HG02610 (cell line): ENCODE results near the gene TRPM3.

Experiments
- ATAC-seq: cut with Tn5 transposase; IDR thresholded peaks from one replicate; pipeline ENCODE4 v1.9.1; 2021; ENCODE audit warnings: mild to moderate bottlenecking, moderate library complexity; ENCODE audit not compliant: unreplicated experiment

TRPM3 gene

DNA sequence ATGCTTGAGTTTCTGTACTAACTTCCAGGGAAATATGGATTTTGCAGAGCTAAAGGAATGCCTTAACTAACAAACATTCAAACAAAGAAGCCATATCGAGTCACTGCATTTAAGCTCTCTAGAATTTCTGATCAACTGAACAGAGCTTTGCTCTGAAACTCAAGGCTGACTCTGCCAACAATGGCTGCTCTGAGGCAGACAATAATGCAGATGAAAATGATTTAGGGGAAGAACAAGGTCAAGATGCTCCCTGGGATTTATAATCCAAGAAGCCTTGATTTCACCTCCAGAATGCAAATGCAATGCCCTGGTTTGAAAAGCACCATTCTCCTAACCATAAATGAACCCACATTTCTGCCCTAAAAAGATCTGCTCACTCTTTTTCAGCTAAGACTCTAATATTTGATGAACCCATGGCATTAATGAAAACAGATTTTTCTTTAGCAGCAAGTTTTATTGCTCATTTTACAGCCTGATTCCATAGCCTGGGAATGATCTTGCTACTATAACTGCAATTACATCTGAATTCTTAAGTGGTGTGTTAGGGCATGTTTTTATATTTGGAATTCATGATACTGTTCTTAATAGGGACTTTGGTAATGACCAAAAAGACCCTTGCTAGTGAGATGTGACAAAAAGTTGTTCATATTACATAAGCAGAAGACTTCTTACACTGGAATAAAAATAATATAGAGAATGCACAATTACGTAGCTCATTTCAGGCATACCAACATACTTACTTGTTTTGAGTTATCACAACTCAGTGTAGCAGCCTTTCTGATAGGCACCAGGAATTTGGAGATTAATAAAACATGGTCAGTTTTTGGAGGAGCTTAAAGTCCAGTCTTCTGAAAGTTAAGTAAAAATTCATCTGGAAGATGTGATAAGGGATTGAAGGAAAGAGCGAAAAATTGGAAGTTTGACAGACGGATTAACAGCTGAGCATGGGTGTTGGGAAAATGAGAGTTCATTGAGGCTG lies 169.4 kb downstream of the TRPM3 start:
- ATAC-seq: no peak

GRCh38 chr9:70950270-70950669 lies 171.2 kb downstream of the TRPM3 start:
- no peak for ATAC-seq

DNA sequence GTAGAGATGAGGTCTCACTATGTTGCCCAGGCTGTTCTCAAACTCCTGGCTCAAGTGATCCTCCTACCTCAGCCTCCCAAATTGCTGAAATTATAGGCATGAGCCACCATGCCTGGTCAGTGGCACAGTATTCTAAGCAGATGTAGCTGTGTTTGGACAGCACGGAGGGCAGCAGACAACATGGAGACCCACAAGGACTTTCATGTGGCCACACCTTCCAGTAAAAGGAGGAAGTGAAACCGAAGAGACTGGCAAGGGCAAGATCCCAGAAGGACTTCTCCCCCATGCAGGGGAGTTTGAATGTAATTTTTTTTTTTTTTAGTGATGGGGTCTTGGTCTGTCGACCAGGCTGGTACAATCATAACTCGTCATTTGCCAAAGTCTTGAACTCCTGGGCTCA lies 172.2 kb downstream of the TRPM3 start:
- ATAC-seq: no peak

- ATAC-seq: no peak
These were observed 172.7 kb downstream of the TRPM3 start for GRCh38 chr9:70948744-70949143.

DNA sequence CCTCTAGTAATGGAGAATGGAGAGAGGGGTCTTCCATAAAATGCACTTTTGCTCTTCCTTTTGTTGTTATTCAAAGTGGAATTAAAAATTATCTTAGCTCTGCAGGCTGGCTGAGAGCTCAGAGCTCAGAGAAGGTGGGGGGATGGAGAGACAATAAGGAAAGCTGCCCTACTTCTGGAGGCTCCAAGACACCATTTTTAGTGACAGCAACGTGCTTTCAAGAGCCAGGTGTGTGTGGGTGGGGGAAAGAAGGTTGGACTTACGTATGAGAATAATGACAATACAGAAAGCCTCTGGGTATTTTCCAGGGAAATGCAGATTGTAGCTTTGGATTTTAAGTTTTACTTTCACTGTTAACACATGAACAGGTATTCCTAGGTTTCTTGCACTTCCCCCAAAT lies 173.9 kb downstream of the TRPM3 start:
- no peak for ATAC-seq

DNA sequence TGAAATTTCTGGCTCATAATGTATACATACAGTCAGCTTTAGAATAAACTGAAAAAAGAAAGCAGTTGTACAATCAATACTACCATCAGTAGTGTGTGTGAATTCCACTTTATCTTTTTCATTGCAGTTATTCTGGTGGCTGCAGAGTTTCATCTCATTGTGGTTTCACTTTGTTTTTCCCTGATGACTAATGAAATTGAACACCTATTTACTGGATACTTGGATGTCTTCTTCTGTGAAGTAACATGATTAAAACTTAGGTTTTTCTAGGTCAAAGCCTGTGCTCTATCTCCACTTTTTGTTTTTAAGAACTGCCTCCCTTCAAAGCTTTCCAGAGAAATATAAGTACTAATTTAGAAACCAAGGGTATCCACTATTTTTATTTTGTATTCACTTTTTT lies 174.3 kb downstream of the TRPM3 start:
- no peak for ATAC-seq

DNA sequence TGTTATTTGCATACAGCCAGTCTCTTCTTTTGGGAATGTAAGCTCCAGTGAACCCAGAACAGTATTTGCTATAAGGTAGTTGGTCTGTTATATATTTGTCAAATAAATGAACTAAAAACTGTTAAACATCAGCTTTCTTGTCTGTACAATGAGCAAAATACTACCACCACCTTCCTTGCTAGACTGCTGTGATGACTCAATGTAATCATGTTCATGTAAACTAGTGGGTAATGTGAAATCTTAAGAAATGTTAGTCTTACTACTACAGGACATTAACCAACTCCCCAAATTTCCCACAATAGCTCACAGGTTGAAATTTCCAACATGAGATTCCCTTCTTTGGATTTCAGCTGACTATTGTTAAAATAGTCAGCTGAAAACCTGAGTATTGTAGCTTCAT lies 176.1 kb downstream of the TRPM3 start:
- no peak for ATAC-seq

- ATAC-seq: no peak
These were observed 180.2 kb downstream of the TRPM3 start for GRCh38 chr9:70941191-70941590.

DNA sequence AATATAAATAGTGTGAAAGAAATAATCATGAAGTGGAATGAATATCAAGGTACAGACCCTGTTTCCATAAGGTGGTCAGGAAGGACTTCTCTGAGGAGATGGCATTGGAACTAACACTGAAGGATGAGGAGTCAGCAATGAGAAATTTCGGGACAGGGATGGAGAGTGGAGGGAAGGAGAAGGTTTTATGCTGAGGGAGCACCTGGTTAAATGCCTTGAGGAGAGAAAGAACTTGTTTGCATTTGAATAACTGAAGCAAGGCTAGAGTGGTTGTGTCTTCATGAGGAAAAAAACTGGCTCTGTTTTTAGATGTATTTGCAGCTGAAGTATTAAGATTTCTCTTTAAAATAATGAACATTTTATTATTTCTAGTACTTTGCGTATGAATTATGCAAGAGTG lies 180.8 kb downstream of the TRPM3 start:
- ATAC-seq: no peak

DNA sequence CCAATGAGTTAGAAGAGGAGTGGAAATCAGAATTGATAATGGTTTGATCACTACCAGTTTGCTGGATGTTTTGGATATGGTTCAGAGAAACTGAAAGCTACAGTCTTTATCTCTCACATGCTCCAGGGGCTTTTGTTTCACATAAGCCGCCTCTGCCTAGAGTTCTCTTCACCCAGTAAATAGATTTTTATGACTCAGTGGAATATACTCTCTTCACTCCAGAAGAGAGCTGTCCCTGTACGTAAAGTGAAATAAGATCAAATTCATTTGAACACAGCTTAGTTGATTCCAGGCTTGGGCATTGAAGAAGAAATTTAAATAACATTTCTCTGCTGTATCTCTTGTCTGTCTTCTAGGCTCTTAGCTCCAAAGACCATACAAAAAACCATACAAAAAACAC lies 184.9 kb downstream of the TRPM3 start:
- ATAC-seq: no peak

- no peak for ATAC-seq
These were observed 185.6 kb downstream of the TRPM3 start for GRCh38 chr9:70935856-70936255.

DNA sequence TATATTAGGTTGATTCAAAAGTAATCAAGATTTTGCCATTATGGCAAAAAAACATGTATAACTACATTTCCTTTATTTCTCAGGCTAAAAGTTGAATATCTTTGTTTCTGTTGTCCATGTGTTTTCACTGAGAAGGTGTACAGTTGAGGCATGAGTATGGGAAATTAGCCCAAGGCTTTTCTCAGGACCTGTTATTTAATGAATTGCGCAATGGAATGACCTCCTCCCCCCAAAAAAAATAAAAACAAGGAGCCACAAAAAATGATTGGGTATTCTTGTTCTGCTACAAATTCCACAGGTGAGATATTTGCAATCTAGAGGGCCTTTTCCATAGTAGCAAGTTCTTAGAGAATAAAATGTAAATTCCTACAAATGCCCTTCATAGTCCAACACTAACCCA lies 186.8 kb downstream of the TRPM3 start:
- ATAC-seq: no peak

DNA sequence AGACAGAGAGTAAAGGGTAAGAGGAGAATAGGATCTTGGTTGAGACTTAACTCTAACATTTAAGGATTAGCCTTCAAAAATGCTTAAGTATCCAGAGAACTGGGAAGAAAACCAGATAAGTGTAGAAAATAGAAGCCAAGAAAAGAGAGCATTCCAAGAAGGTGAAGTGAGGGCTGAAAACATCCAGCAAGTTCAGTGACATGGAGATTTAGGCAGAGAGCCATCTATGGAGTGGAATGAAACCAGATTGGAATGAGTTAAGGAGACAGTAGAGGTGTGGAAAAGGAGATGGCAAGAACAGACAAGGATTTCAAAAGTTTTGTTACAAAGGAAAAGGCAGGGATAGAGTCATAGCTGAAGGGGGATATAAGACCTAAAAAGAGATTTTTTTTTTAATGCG lies 188.1 kb downstream of the TRPM3 start:
- ATAC-seq: no peak

DNA sequence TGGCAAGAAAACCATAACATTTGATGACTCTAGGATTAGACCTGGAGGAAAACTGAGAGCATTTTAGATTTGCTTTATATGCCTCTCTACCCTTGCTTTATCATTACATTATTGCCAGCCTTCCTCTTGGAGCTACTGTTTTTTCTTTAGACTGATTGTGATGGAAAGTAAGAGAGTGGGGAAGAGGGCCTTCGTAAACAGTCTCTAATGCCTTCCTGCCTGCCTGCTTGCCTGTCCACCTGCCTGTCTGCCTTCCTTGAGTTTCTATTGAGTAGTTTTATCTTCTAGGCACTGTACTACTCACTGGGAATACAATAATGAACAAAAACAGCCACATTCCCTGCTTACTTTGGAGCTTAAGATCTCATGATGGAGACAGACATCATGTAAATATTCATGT lies 189.3 kb downstream of the TRPM3 start:
- no peak for ATAC-seq

DNA sequence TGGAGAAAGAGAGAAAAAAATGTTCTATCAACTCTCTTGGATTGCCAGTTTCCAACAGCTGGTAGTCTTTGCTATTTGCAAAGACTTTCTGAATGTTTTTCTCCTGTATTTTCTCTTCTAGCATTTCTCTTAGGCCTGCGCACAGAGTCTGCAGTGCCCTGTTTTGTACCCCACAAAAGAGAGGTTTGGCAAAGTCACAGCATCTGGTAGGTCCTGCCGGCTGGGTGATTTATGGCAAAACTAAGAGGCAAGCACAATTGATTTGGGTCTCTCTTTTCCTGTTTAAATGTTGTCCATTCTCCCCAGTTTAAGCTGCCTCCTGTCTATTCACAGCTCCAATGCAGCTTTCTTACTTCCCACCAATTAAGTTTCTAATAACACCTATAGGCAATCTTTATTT lies 193.9 kb downstream of the TRPM3 start:
- ATAC-seq: no peak

DNA sequence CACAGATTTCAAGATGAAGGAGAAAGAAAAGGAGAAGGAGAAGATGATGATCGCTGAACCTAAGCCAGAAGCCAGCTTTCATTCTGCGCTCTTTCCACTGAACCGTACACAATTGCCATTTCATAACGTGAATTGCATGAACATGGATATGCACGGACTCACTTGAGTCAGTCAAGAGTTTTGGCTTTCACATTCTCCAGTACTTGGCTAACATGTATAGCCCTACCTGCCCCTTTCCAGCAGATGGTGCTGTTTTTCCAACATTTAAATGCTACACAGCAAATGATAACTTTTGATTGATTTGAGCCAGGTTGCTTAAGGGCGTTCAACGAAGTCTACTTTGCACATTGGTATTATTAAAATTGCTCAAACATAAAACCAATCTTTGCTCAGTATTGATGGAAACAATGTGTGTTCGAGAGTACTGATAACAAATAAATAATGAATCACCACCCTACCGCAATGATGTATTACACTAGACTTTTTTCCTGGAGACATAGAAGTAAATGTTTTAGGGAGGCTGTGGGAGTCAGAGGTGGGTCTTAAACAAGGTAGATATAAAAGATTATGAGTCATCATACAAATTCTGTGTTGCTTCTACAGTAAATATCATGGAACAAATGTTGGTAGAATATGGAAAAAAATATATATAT lies 196.4 kb downstream of the TRPM3 start:
- ATAC-seq: peak; percentile 83

GRCh38 chr9:70924380-70924779 lies 197.0 kb downstream of the TRPM3 start:
- ATAC-seq: no peak

GRCh38 chr9:70923961-70924360 lies 197.5 kb downstream of the TRPM3 start:
- ATAC-seq: no peak

GRCh38 chr9:70921136-70921535 lies 200.3 kb downstream of the TRPM3 start:
- ATAC-seq: no peak

DNA sequence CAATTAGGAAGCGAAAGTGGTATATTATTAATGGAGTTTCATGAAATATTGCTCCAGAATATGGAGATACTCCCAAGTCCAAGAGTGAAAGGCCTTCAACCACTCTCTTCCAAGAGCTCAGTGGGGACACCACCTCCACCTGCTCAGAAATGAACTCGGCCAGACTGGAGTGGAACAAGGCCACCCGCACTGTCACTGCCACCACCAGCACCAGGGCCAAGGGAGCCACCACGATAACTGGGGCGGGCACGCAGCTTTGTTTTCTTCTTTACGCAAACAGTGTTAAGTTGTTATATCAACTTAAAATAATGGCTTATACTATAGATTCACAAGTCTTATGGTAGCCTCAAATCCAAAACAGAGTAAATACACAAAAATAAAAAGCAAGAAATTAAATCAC lies 204.1 kb downstream of the TRPM3 start:
- ATAC-seq: no peak

DNA sequence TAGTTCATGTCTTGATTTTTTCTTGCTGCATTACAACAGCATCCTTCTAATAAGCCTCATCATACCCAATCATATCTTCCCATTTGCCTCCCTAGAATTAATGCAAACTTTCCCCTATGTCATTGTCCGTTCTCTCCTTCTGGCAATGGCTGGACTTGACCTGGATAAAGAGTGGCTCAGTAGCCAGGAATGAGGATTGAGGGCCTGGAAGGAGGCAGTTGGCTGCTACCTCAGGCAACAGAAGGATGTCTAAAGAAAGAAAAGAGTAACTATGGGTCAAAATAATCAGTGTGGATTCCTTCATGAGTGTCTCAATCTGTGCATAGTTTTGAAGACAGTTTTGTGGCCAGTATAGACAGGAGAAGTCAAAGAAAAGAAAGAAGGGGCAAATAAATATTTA lies 209.6 kb downstream of the TRPM3 start:
- no peak for ATAC-seq

DNA sequence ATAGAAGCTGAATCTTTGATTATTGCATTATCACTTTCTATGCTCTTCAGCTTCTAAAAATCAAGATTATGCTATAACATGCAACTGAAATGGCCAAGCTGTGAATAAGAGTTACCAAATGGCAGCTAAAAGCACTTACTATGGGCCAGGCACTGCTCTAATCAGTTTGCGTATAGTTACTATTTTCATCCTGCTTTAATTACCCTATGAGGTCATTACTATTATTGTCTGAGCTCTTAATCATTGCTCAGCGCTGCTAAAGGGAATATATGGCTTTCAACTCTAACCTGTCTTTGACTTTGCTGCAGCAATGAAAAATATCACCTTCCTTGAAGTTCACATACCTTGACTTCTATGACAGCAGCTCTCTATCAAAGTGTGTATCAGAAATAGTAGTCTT lies 210.8 kb downstream of the TRPM3 start:
- ATAC-seq: no peak
